K562 (cell line): ENCODE measurements around the gene DISC1. TPM values are rescaled to one million over a fixed set of nuclear protein-coding genes. Genes with fewer than 3 reads are reported as not detected.

Experiments
- BHLHE40 ChIP-seq: IDR thresholded peaks from 2 replicates; pipeline ENCODE4 v1.6.1; 2011; ENCODE audit warnings: low read length, improper control_type of control experiment
- CREM ChIP-seq: IDR thresholded peaks from 2 replicates; pipeline ENCODE4 v1.6.1; 2014; ENCODE audit warnings: antibody characterized with exemption, low read depth
- CTCF ChIP-seq, 3 experiments: IDR thresholded peaks in 2 of 3; conservative IDR thresholded peaks in 1 of 3; 2 replicates each; pipeline ENCODE4 v1.5.1; 2011 to 2012; ENCODE audit warnings: low read length in 3 of 3, mild to moderate bottlenecking in 3 of 3, control low read depth in 2 of 3, improper control_type of control experiment in 1 of 3, inconsistent platforms in 1 of 3, low read depth in 1 of 3, mixed read lengths in 1 of 3, moderate library complexity in 1 of 3; ENCODE audit not compliant: insufficient read depth in 2 of 3
- L3MBTL2 ChIP-seq: fragments of 450-650 bp; IDR thresholded peaks from 2 replicates; pipeline ENCODE4 v1.6.1; 2016; ENCODE audit warnings: mild to moderate bottlenecking, moderate library complexity
- MAFF ChIP-seq: IDR thresholded peaks from 2 replicates; pipeline ENCODE4 v1.6.1; 2012; ENCODE audit warnings: low read length, improper control_type of control experiment
- MAFK ChIP-seq: IDR thresholded peaks from 2 replicates; pipeline ENCODE4 v1.6.1; 2011; ENCODE audit warnings: low read length, improper control_type of control experiment
- NCOA6 ChIP-seq: fragments of 450-650 bp; IDR thresholded peaks from 2 replicates; pipeline ENCODE4 v1.6.1; 2017; ENCODE audit warnings: mild to moderate bottlenecking
- NRF1 ChIP-seq, 2 experiments: fragments of 450-650 bp; IDR thresholded peaks in 1 of 2; conservative IDR thresholded peaks in 1 of 2; 2 replicates each; pipeline ENCODE4 v1.6.1; 2014; ENCODE audit warnings: mild to moderate bottlenecking in 2 of 2
- RB1 ChIP-seq: fragments of 450-650 bp; IDR thresholded peaks from 2 replicates; pipeline ENCODE4 v1.6.1; 2017; ENCODE audit warnings: low read depth, mild to moderate bottlenecking
- RBM39 ChIP-seq: fragments of 200-400 bp; formaldehyde crosslinking; optimal IDR thresholded peaks from 2 replicates; pipeline ENCODE3; 2018; ENCODE audit warnings: low read depth, low read length
- SIX5 ChIP-seq, 2 experiments: IDR thresholded peaks; 2 replicates each; pipeline ENCODE4 v1.6.1; 2011; ENCODE audit warnings: low read length in 2 of 2, borderline replicate concordance in 1 of 2, low read depth in 1 of 2, mild to moderate bottlenecking in 1 of 2, moderate library complexity in 1 of 2; ENCODE audit not compliant: insufficient read depth in 1 of 2
- TOE1 ChIP-seq, 2 experiments: fragments of 450-650 bp in 1 of 2; sonication (generic) in 1 of 2; formaldehyde crosslinking in 1 of 2; IDR thresholded peaks; 2 replicates each; pipeline versions ENCODE4 v1.7.1 to v1.8.0; 2016 to 2022; ENCODE audit warnings: borderline replicate concordance in 2 of 2, mild to moderate bottlenecking in 2 of 2, antibody characterized with exemption in 1 of 2, inconsistent platforms in 1 of 2, low read depth in 1 of 2, missing genetic modification reagents in 1 of 2, moderate library complexity in 1 of 2
- USF2 ChIP-seq: sonication (generic); formaldehyde crosslinking; IDR thresholded peaks from 2 replicates; pipeline ENCODE4 v1.5.0; 2020; ENCODE audit warnings: missing genetic modification reagents
- ZKSCAN1 ChIP-seq: fragments of 150-350 bp; IDR thresholded peaks from 2 replicates; pipeline ENCODE4 v1.6.1; 2016; ENCODE audit warnings: low read depth, low read length
- ZNF134 ChIP-seq: fragments of 250-450 bp; sonication (Bioruptor Pico); conservative IDR thresholded peaks from 2 replicates; pipeline ENCODE4 v1.4.0; 2020
- ZNF316 ChIP-seq: fragments of 450-650 bp; IDR thresholded peaks from 2 replicates; pipeline ENCODE4 v1.6.1; 2016
- ZNF655 ChIP-seq: fragments of 250-450 bp; sonication (Bioruptor Pico); IDR thresholded peaks from 2 replicates; pipeline ENCODE4 v1.5.0; 2021
- ZNF76 ChIP-seq: fragments of 250-450 bp; sonication (Bioruptor Pico); IDR thresholded peaks from 2 replicates; pipeline ENCODE4 v1.4.0; 2020; ENCODE audit warnings: mild to moderate bottlenecking, moderate library complexity, borderline replicate concordance
- ZNF778 ChIP-seq: fragments of 450-650 bp; formaldehyde crosslinking; IDR thresholded peaks from 2 replicates; pipeline ENCODE4 v1.4.0; 2020; ENCODE audit warnings: mild to moderate bottlenecking, moderate library complexity
- polyA plus RNA-seq, 8 experiments: library from polyadenylated mRNA; depleted of rRNA in 4 of 8; stranded (reverse) in 5 of 8; unstranded in 3 of 8; fragments of >200 nt; fragmentation: Nextera tagmentation in 2 of 8; fragmentation: Illumina TruSeq in 1 of 8; extraction: Ambion mirVana in 2 of 8; extraction: Trizol in 1 of 8; gene quantifications; 2 replicates each; pipeline versions ENCODE4 v1.2.1 to v1.2.3, GENCODE V29; 2011 to 2014; ENCODE audit warnings: inconsistent platforms in 1 of 8, missing spikeins in 1 of 8
- total RNA-seq, 7 experiments: library from RNA; depleted of rRNA in 6 of 7; stranded (reverse); fragments of >200 nt in 6 of 7; fragmentation: Illumina TruSeq in 2 of 7; extraction: Trizol in 2 of 7; gene quantifications; 2 replicates each; pipeline versions ENCODE4 v1.2.1 to v1.2.3, GENCODE V29; 2011 to 2021; ENCODE audit warnings: low replicate concordance in 1 of 7

DISC1 gene
- total and polyA plus RNA-seq, 9 of the 15 experiments (the other 6 are each of a cell fraction or from before 2014, with no cell fraction given) = 0.01 to 0.11 (median 0.08) TPM; not detected in 1

GRCh38 chr1:231734417-231734816 lies 107.8 kb downstream of the DISC1 start (continued):
- TF ChIP-seq ZNF76 (CRISPR knock-in tag) (no peak), NRF1 (conservative IDR thresholded peaks at IDR 0.05 in 1 of 2, IDR thresholded peaks at IDR 0.05 in 1 of 2) (peak; percentile 79 to 82), MAFF (peak; percentile 48; the same call in 1 of the 2 replicates), ZNF778 (CRISPR knock-in tag) (no peak), USF2 (peak; percentile 69), RBM39 (no peak), CTCF (IDR thresholded peaks at IDR 0.05 in 2 of 3, conservative IDR thresholded peaks at IDR 0.05 in 1 of 3; ENCODE audit: insufficient read depth in 2 of 3, low read depth in 1 of 3, low read length in 3 of 3) (no peak), MAFK (peak; percentile 44; the same call in 1 of the 2 replicates), ZKSCAN1 (no peak), TOE1 (IDR thresholded peaks at IDR 0.05; ENCODE audit: borderline replicate concordance) (no peak), TOE1 (CRISPR knock-in tag; IDR thresholded peaks at IDR 0.05; ENCODE audit: borderline replicate concordance, low read depth) (no peak), CREM (no peak), ZNF134 (CRISPR knock-in tag) (no peak), NCOA6 (no peak), SIX5 (IDR thresholded peaks at IDR 0.05; ENCODE audit: borderline replicate concordance in 1 of 2, insufficient read depth in 1 of 2, low read depth in 1 of 2, low read length in 2 of 2) (no peak), L3MBTL2 (0 out of 2 replicates have a peak, but pooled peaks have one; percentile 12), RB1 (no peak), ZNF316 (peak; percentile 81), BHLHE40 (peak; percentile 58), ZNF655 (CRISPR knock-in tag) (no peak)
